Smooth muscle cell of the pulmonary artery (primary cell): Measurements from ENCODE around the gene OR5T1. TPM values are rescaled to one million over a fixed set of nuclear protein-coding genes. Genes with fewer than 3 reads are reported as not detected.

ENCODE experiments used
- total RNA-seq: library from RNA; depleted of rRNA; stranded (reverse); fragments of >200 nt; gene quantifications from 2 replicates; pipeline ENCODE4 v1.2.3, GENCODE V29; 2014

The OR5T1 gene
- not detected in 2 replicates for total RNA-seq

GRCh38 chr11:56273854-56274253 lies at the start of gene OR5T1:
TSS of gene OR5T1 (plus strand) at chr11:56274154. CDS start at chr11:56275639, 1,485 bp downstream.

GRCh38 chr11:56234155-56234554 lies 39.8 kb upstream of the OR5T1 start, which contains the start of gene OR5T2:
TSS of gene OR5T2 (minus strand) at chr11:56234255. CDS start at chr11:56233062, 1,193 bp downstream.

GRCh38 chr11:56251954-56252353 lies 22.0 kb upstream of the OR5T1 start, which contains the start of gene OR5T3:
TSS of gene OR5T3 (plus strand) at chr11:56252254. CDS start at chr11:56252254, 0 bp downstream.

GRCh38 chr11:56292154-56292553 lies 18.2 kb downstream of the OR5T1 start, which contains the start of gene OR8H1:
TSS of gene OR8H1 (minus strand) at chr11:56292254. CDS start at chr11:56291062, 1,192 bp downstream.

GRCh38 chr11:56314844-56315243 lies 40.9 kb downstream of the OR5T1 start, which contains the start of gene OR8K3:
TSS of gene OR8K3 (plus strand) at chr11:56315144. CDS start at chr11:56318307, 3,163 bp downstream.

Other genes starting within 250 kb of the OR5T1 start
- not detected in 2 replicates for gene OR5AS1, start 246.5 kb upstream of the OR5T1 start, total RNA-seq
- not detected in 2 replicates for gene OR8I2, start 180.8 kb upstream of the OR5T1 start, total RNA-seq
- not detected in 2 replicates for gene OR8H2, start 170.5 kb upstream of the OR5T1 start, total RNA-seq
- gene OR8H3, start 151.8 kb upstream of the OR5T1 start, total RNA-seq, result not detected in 2 replicates
- gene OR8J3, start 134.0 kb upstream of the OR5T1 start, total RNA-seq, result not detected in 2 replicates
- gene OR8K5, start 113.8 kb upstream of the OR5T1 start, total RNA-seq, result not detected in 2 replicates
- gene OR5J2, start 97.5 kb upstream of the OR5T1 start, total RNA-seq, result not detected in 2 replicates
- gene OR5T2, start 39.9 kb upstream of the OR5T1 start, total RNA-seq, result not detected in 2 replicates
- gene OR5T3, start 21.9 kb upstream of the OR5T1 start, total RNA-seq, result not detected in 2 replicates
- gene OR8H1, start 18.1 kb downstream of the OR5T1 start, total RNA-seq, result not detected in 2 replicates
- not detected in 2 replicates for gene OR8K3, start 41.0 kb downstream of the OR5T1 start, total RNA-seq
- not detected in 2 replicates for gene OR8K1, start 71.9 kb downstream of the OR5T1 start, total RNA-seq
- not detected in 2 replicates for gene OR8J1, start 80.1 kb downstream of the OR5T1 start, total RNA-seq
- not detected in 2 replicates for gene OR8U1, start 101.5 kb downstream of the OR5T1 start, total RNA-seq
- gene OR5AL1, start 138.5 kb downstream of the OR5T1 start, total RNA-seq, result not detected in 2 replicates
- not detected in 2 replicates for gene OR5M3, start 199.2 kb downstream of the OR5T1 start, total RNA-seq
- gene OR5M8, start 217.2 kb downstream of the OR5T1 start, total RNA-seq, result not detected in 2 replicates